HCT116 (cell line): Measurements from ENCODE around the gene CNKSR3. TPM values are rescaled to one million over a fixed set of nuclear protein-coding genes. Genes with fewer than 3 reads are reported as not detected.

Experiments used
- ATAC-seq: fragments of 200-7000 bp; cut with Tn5 transposase; 2 replicates; pipeline ENCODE4 v1.9.1; 2020; ENCODE audit warnings: mild to moderate bottlenecking, moderate library complexity
- BruUV-seq: library from RNA; stranded (reverse); fragments of 400-500 nt; replicated peaks from 2 replicates; lab custom pipeline; 2021; lab: Mats Ljungman, UMichigan
- CTCF ChIA-PET: fragments of 300-600 bp; sonication (Branson Sonifier 250); formaldehyde crosslinking; loops from one replicate; lab custom pipeline; 2021; ENCODE audit warnings: antibody characterized with exemption; lab: Charles Lee
- POLR2A ChIA-PET: fragments of 300-600, 350-600 bp; sonication (Branson Sonifier 250); formaldehyde crosslinking; loops from one replicate; lab custom pipeline; 2021; ENCODE audit warnings: antibody characterized with exemption; lab: Charles Lee
- RAD21 ChIA-PET, 2 experiments: fragments of 300-600 bp; sonication (Branson Sonifier 250); formaldehyde crosslinking; loops; one replicate each; lab custom pipeline; 2023; ENCODE audit warnings: low total read pairs in 2 of 2; ENCODE audit not compliant: uncharacterized antibody in 2 of 2, unreplicated experiment in 2 of 2, low non-redundant PET in 1 of 2; lab: Charles Lee
- DNase-seq: peaks from one replicate; pipeline ENCODE4 v3.0.0-alpha.2; 2010; ENCODE audit warnings: low read depth, low spot score
- H2AFZ ChIP-seq: fragments of 200-600 bp; shearing (Covaris generic), sonication (generic); 2 replicates; pipeline ENCODE4 v1.6.1; 2017; ENCODE audit warnings: low read depth, mixed run types, mixed read lengths, antibody characterized with exemption, low read length; ENCODE audit not compliant: poor library complexity, severe bottlenecking
- H3K27ac ChIP-seq: 2 replicates; pipeline ENCODE4 v1.5.1; 2012; ENCODE audit warnings: low read depth, low read length
- H3K27me3 ChIP-seq: fragments of 200-600 bp; sonication (generic); 2 replicates; pipeline ENCODE4 v1.6.1; 2016; ENCODE audit warnings: mixed run types, low read length, mixed read lengths; ENCODE audit not compliant: insufficient read depth
- H3K36me3 ChIP-seq, 2 experiments: fragments of 200-500 bp in 1 of 2; fragments of 200-600 bp in 1 of 2; sonication (Bioruptor generic) in 1 of 2; sonication (generic) in 1 of 2; 2 replicates each; pipeline versions ENCODE4 v1.5.1 to v1.6.1; 2014 to 2016; ENCODE audit warnings: low read length in 2 of 2, inconsistent platforms in 1 of 2, mixed read lengths in 1 of 2, mixed run types in 1 of 2; ENCODE audit not compliant: insufficient read depth in 2 of 2, control insufficient read depth in 1 of 2
- H3K4me1 ChIP-seq, 2 experiments: fragments of 200-600 bp in 1 of 2; sonication (generic) in 1 of 2; 2 replicates each; pipeline versions ENCODE4 v1.5.1 to v1.6.1; 2012 to 2017; ENCODE audit warnings: low read length in 2 of 2, inconsistent platforms in 1 of 2, mild to moderate bottlenecking in 1 of 2, mixed read lengths in 1 of 2, mixed run types in 1 of 2, moderate library complexity in 1 of 2; ENCODE audit not compliant: insufficient read depth in 2 of 2, control insufficient read depth in 1 of 2
- H3K4me2 ChIP-seq: fragments of 200-600 bp; sonication (generic); 2 replicates; pipeline ENCODE4 v1.6.1; 2017; ENCODE audit warnings: mixed run types, low read length, mixed read lengths
- H3K4me3 ChIP-seq, 2 experiments: fragments of 200-600 bp in 1 of 2; sonication (generic) in 1 of 2; replicated peaks in 1 of 2; 2 replicates each; pipeline ENCODE4 v1.5.1; 2011 to 2016; ENCODE audit warnings: low read length in 2 of 2, control low read depth in 1 of 2, low read depth in 1 of 2, mild to moderate bottlenecking in 1 of 2, mixed read lengths in 1 of 2, mixed run types in 1 of 2
- H3K79me2 ChIP-seq: fragments of 200-600 bp; sonication (generic); 2 replicates; pipeline ENCODE4 v1.6.1; 2017; ENCODE audit warnings: mild to moderate bottlenecking, mixed run types, low read length, moderate library complexity, mixed read lengths; ENCODE audit not compliant: insufficient read depth
- H3K9ac ChIP-seq: fragments of 200-600 bp; sonication (generic); 2 replicates; pipeline ENCODE4 v1.6.1; 2016; ENCODE audit warnings: low read length, mixed read lengths
- H3K9me2 ChIP-seq: fragments of 200-600 bp; sonication (generic), shearing (Covaris generic); 2 replicates; pipeline ENCODE4 v1.6.1; 2017; ENCODE audit warnings: mixed run types, mild to moderate bottlenecking, moderate library complexity; ENCODE audit not compliant: insufficient read depth
- H3K9me3 ChIP-seq, 2 experiments: fragments of 200-500 bp in 1 of 2; fragments of 200-600 bp in 1 of 2; sonication (Bioruptor generic) in 1 of 2; sonication (generic) in 1 of 2; 2 replicates each; pipeline ENCODE4 v1.6.1; 2014 to 2017; ENCODE audit warnings: low read length in 2 of 2, mixed read lengths in 2 of 2, inconsistent platforms in 1 of 2, low read depth in 1 of 2, mild to moderate bottlenecking in 1 of 2, mixed run types in 1 of 2, moderate library complexity in 1 of 2; ENCODE audit not compliant: control insufficient read depth in 1 of 2, insufficient read depth in 1 of 2
- H4K20me1 ChIP-seq: fragments of 200-600 bp; sonication (generic), shearing (Covaris generic); 2 replicates; pipeline ENCODE4 v1.6.1; 2017; ENCODE audit warnings: mixed run types, mild to moderate bottlenecking, moderate library complexity; ENCODE audit not compliant: insufficient read depth
- ATF3 ChIP-seq: IDR thresholded peaks from 2 replicates; pipeline ENCODE4 v1.6.1; 2012
- CBX3 ChIP-seq: IDR thresholded peaks from 2 replicates; pipeline ENCODE4 v1.6.1; 2012; ENCODE audit warnings: low read depth
- CEBPB ChIP-seq: IDR thresholded peaks from 2 replicates; pipeline ENCODE4 v1.6.1; 2012; ENCODE audit warnings: low read depth
- EGR1 ChIP-seq: IDR thresholded peaks from 2 replicates; pipeline ENCODE4 v1.6.1; 2012; ENCODE audit warnings: low read depth
- ELF1 ChIP-seq: IDR thresholded peaks from 2 replicates; pipeline ENCODE4 v1.6.1; 2012; ENCODE audit warnings: low read depth, borderline replicate concordance
- EZH2 ChIP-seq: fragments of 200-600 bp; sonication (generic); IDR thresholded peaks from 2 replicates; pipeline ENCODE4 v1.6.1; 2017; ENCODE audit warnings: antibody characterized with exemption, mixed run types
- EZH2phosphoT487 ChIP-seq: fragments of 200-600 bp; IDR thresholded peaks from 2 replicates; pipeline ENCODE4 v1.6.1; 2018; ENCODE audit warnings: antibody characterized with exemption, borderline replicate concordance
- FOSL1 ChIP-seq: IDR thresholded peaks from 2 replicates; pipeline ENCODE4 v1.6.1; 2012; ENCODE audit warnings: low read depth
- JUND ChIP-seq: IDR thresholded peaks from 2 replicates; pipeline ENCODE4 v1.6.1; 2012
- MAX ChIP-seq: IDR thresholded peaks from 2 replicates; pipeline ENCODE4 v1.6.1; 2012
- POLR2AphosphoS5 ChIP-seq: IDR thresholded peaks from 2 replicates; pipeline ENCODE4 v1.6.1; 2011; ENCODE audit warnings: mild to moderate bottlenecking, low read depth, low read length, moderate library complexity
- RAD21 ChIP-seq: IDR thresholded peaks from 2 replicates; pipeline ENCODE4 v1.6.1; 2012; ENCODE audit warnings: low read depth, mild to moderate bottlenecking
- REST ChIP-seq: IDR thresholded peaks from 2 replicates; pipeline ENCODE4 v1.6.1; 2012; ENCODE audit warnings: low read depth
- SP1 ChIP-seq: IDR thresholded peaks from 2 replicates; pipeline ENCODE4 v1.6.1; 2012; ENCODE audit warnings: low read depth
- SRF ChIP-seq: IDR thresholded peaks from 2 replicates; pipeline ENCODE4 v1.6.1; 2012; ENCODE audit warnings: low read depth
- TCF7L2 ChIP-seq: IDR thresholded peaks from 2 replicates; pipeline ENCODE4 v1.7.0; 2011; ENCODE audit warnings: borderline replicate concordance, inconsistent platforms; ENCODE audit not compliant: insufficient read depth, insufficient read length; ENCODE audit errors: extremely low read depth
- YY1 ChIP-seq: IDR thresholded peaks from 2 replicates; pipeline ENCODE4 v1.6.1; 2011; ENCODE audit warnings: low read length, low read depth, moderate library complexity, mild to moderate bottlenecking; ENCODE audit not compliant: insufficient replicate concordance; ENCODE audit errors: extremely low read depth
- ZFX ChIP-seq: fragments of 450-650 bp; IDR thresholded peaks from 2 replicates; pipeline ENCODE4 v1.6.1; 2017
- ZNF274 ChIP-seq: fragments of 200-500 bp; sonication (Bioruptor generic); IDR thresholded peaks from 2 replicates; pipeline ENCODE4 v1.6.1; 2014; ENCODE audit warnings: mild to moderate bottlenecking, low read depth, low read length, inconsistent platforms
- intact Hi-C: fragments of 100-400 bp; cut with micrococcal nuclease; formaldehyde crosslinking; loops from 2 replicates; pipeline ENCODE4 v1.10.0; 2022
- total RNA-seq: library from RNA; stranded (reverse); gene quantifications from one replicate; pipeline ENCODE4 v1.2.1, GENCODE V29; 2021; ENCODE audit not compliant: unreplicated experiment

Gene CNKSR3
- total RNA-seq, 1 experiment from 2014 or later = 15.4 TPM

- ATAC-seq = no peak
- CTCF ChIA-PET = interaction anchor here (1.2 to 3.2 kb wide), 2 partner anchors 34 to 218 kb away, joined by 5 to 19 read pairs; no protein-coding TSS in a partner anchor
- intact Hi-C loops = no loop called here
Observed at GRCh38 chr6:154371281-154371680, 139.2 kb downstream of the CNKSR3 start.

More at GRCh38 chr6:154371281-154371680, 139.2 kb downstream of the CNKSR3 start:
- POLR2A ChIA-PET = no interaction called here
- Histone ChIP-seq H3K27me3 (no peaks in the 10 kb centered on the region), H3K36me3 (no peaks in the 10 kb centered on the region), H3K9me3 (no peaks in the 10 kb centered on the region), H3K4me1 (peaks cover 0 to 5% of the 10 kb centered on the region in 2 experiments; a peak in 1 of 4 replicates), H3K27ac (no peak overlapping the region), H2AFZ (no peak overlapping the region), H4K20me1 (no peaks in the 10 kb centered on the region), H3K9me2 (no peaks in the 10 kb centered on the region), H3K79me2 (no peaks in the 10 kb centered on the region), H3K9ac (no peak overlapping the region), H3K4me2 (no peak overlapping the region), H3K4me3 (no peak overlapping the region)
- no peak for TF ChIP-seq ZFX
- no peak for TF ChIP-seq YY1
- no peak for TF ChIP-seq MAX
- no peak for TF ChIP-seq FOSL1
- TF ChIP-seq JUND = no peak
- no peak for TF ChIP-seq CEBPB
- no peak for TF ChIP-seq CBX3
- TF ChIP-seq ZNF274 = no peak
- TF ChIP-seq RAD21 = no peak
- TF ChIP-seq REST = no peak
- TF ChIP-seq TCF7L2 = no peak
- no peak for TF ChIP-seq EZH2
- no peak for TF ChIP-seq EZH2phosphoT487
- TF ChIP-seq POLR2AphosphoS5 = no peak
- TF ChIP-seq ATF3 = no peak
- TF ChIP-seq SP1 = no peak
- no peak for TF ChIP-seq EGR1
- TF ChIP-seq ELF1 = no peak
- no peak for TF ChIP-seq SRF
- BruUV-seq = no TSS peak
- DNase-seq = no peak
- RAD21 ChIA-PET = no interaction called here
